Upper lobe of right lung (tissue), 1 donor: ENCODE measurements around the gene PLEKHA6. TPM values are rescaled to one million over a fixed set of nuclear protein-coding genes. Genes with fewer than 3 reads are reported as not detected.

ENCODE experiments used
- ATAC-seq: fragments of 200-7000 bp; cut with Tn5 transposase; one replicate; pipeline ENCODE4 v1.9.1; 2020; ENCODE audit warnings: mild to moderate bottlenecking, moderate library complexity
- DNase-seq: peaks from one replicate; pipeline ENCODE4 v3.0.0-alpha.2; 2020
- H3K27ac ChIP-seq: fragments of 200-600 bp; one replicate; pipeline ENCODE4 v1.8.0; 2022
- H3K27me3 ChIP-seq: fragments of 200-600 bp; one replicate; pipeline ENCODE4 v1.8.0; 2022; ENCODE audit warnings: mild to moderate bottlenecking
- H3K36me3 ChIP-seq: fragments of 200-600 bp; one replicate; pipeline ENCODE4 v1.8.0; 2022
- H3K4me1 ChIP-seq: fragments of 200-600 bp; one replicate; pipeline ENCODE4 v1.8.0; 2022
- H3K4me3 ChIP-seq: fragments of 200-600 bp; one replicate; pipeline ENCODE4 v1.8.0; 2022; ENCODE audit warnings: mild to moderate bottlenecking
- H3K9me3 ChIP-seq: fragments of 200-600 bp; one replicate; pipeline ENCODE4 v1.8.0; 2022
- intact Hi-C: fragments of 100-400 bp; cut with DNase I; formaldehyde crosslinking; loops from one replicate; pipeline ENCODE4 v1.11.0; 2022
- total RNA-seq: library from RNA; stranded (reverse); fragmentation: NEBNext Ultra II Directional; extraction: Animal tissue kit (Norgen Biotek cat#: 25700); gene quantifications from one replicate; pipeline ENCODE4 v1.2.1, GENCODE V29; 2021
- TF ChIP-seq, protein P1 (sequence below): fragments of 200-600 bp; IDR thresholded peaks from one replicate; pipeline ENCODE4 v1.8.0; 2022; ENCODE audit warnings: antibody characterized with exemption
- donor health status: DM: no; HTN: yes; CAD: no; lungs with severe emphysema.

PLEKHA6 gene
- total RNA-seq, 1 donor from 2014 or later: 7.1 TPM

DNA sequence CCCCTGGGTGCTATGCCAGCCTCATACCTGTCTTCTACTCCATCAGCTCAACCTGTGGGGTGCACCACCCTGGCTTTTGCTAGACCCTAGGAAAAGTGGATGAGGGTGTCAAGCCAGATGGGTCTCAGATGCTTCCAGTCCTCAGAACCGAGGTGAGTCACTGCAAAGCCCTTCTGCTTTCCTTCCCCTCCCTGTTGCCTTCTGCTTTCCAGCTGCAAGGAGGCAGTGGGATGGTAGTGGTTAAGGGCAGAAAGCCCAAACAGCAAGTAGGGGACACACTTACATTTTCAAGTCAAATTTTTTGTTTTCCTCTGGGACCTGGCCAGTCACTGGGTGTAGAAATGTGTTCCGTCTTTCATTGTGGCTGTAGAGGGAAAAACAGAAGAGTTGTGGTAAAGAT lies 85.3 kb downstream of the PLEKHA6 start:
- Histone ChIP-seq H3K27ac (no peak overlapping the region), H3K4me1 (peaks cover 9% of the 10 kb centered on the region)

DNA sequence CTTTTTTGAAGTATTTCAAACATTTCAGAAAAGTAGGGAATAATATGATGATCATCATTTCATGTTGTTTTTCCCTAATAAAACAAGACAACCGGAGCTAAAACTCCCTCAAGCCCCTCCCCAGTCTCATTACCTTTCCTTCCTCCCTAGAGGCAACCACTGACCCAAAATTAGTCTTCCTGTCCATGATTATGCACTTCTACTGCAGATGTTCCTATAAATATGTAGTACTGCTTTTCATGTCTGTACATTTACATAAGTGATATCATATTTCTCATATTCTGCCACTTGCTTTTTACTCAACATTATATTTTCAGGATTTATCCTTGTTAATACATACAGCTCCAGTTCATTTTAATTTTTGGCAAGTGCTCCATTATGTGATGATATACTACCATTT lies 87.2 kb downstream of the PLEKHA6 start:
- intact Hi-C loops: no loop called here
- DNase-seq (no peak), ATAC-seq (no peak)
- peaks cover 5% of the 10 kb centered on the region for H3K4me1 ChIP-seq
- H3K4me3 ChIP-seq: no peak overlapping the region
- no peaks in the 10 kb centered on the region for H3K36me3 ChIP-seq
- no peaks in the 10 kb centered on the region for H3K9me3 ChIP-seq
- H3K27ac ChIP-seq: no peak overlapping the region
- TF ChIP-seq, protein P1, sequence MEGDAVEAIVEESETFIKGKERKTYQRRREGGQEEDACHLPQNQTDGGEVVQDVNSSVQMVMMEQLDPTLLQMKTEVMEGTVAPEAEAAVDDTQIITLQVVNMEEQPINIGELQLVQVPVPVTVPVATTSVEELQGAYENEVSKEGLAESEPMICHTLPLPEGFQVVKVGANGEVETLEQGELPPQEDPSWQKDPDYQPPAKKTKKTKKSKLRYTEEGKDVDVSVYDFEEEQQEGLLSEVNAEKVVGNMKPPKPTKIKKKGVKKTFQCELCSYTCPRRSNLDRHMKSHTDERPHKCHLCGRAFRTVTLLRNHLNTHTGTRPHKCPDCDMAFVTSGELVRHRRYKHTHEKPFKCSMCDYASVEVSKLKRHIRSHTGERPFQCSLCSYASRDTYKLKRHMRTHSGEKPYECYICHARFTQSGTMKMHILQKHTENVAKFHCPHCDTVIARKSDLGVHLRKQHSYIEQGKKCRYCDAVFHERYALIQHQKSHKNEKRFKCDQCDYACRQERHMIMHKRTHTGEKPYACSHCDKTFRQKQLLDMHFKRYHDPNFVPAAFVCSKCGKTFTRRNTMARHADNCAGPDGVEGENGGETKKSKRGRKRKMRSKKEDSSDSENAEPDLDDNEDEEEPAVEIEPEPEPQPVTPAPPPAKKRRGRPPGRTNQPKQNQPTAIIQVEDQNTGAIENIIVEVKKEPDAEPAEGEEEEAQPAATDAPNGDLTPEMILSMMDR: no peak
- H3K27me3 ChIP-seq: no peaks in the 10 kb centered on the region

More for the DNA sequence above, 85.3 kb downstream of the PLEKHA6 start:
- ATAC-seq (no peak), DNase-seq (no peak)
- TF ChIP-seq, protein P1: no peak
- Histone ChIP-seq H3K27me3 (no peaks in the 10 kb centered on the region), H3K4me3 (no peak overlapping the region), H3K9me3 (no peaks in the 10 kb centered on the region), H3K36me3 (no peaks in the 10 kb centered on the region)
- intact Hi-C loops: no loop called here

DNA sequence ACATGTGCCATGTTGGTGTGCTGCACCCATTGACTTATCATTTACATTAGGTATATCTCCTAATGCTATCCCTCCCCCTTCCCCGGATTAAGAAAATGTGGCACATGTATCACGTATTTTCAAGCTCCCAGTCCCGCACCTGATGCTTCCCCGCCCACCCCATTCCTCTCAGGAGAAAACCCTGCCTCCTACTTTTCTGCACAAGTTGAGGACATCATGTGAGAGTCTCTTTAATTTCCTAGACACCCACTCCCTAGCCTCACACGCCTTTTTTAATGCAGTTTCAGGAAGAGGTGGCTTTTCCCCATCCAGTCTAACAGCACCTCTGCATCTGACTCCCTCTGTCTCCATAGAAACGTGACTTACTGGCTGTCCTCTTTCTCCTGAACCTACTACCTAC lies 87.8 kb downstream of the PLEKHA6 start:
- no peak overlapping the region for H3K4me3 ChIP-seq
- TF ChIP-seq, protein P1: no peak
- intact Hi-C loops: no loop called here

DNA sequence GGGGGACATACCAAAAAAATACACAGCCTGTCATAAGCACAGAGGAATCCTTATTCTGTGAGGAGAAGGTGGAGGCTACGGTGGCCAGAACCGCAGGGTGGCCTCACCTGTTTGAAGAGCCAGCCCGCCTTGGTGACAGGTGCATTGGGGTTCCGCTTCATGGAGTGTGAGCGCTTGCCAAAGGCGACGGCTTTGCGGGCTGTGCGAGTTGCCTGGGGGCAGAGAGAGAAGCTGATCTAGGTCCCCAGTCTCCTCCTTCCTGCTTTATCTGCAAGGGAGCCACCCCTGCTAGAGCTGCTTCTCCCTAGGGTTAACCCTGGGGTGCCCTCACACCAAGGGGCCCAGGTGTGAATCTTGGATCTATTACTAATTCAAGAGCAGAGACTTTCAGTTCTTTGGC lies 91.6 kb downstream of the PLEKHA6 start:
- intact Hi-C loops: no loop called here
- ATAC-seq (no peak), DNase-seq (peak; percentile 56)
- TF ChIP-seq, protein P1: no peak
- Histone ChIP-seq H3K4me3 (no peak overlapping the region), H3K27ac (no peak overlapping the region), H3K4me1 (no peaks in the 10 kb centered on the region), H3K9me3 (no peaks in the 10 kb centered on the region), H3K36me3 (no peaks in the 10 kb centered on the region), H3K27me3 (no peaks in the 10 kb centered on the region)

More for the DNA sequence above, 87.8 kb downstream of the PLEKHA6 start:
- ATAC-seq: no peak
- Histone ChIP-seq H3K27ac (no peak overlapping the region), H3K4me1 (peaks cover 5% of the 10 kb centered on the region), H3K36me3 (no peaks in the 10 kb centered on the region), H3K27me3 (no peaks in the 10 kb centered on the region), H3K9me3 (no peaks in the 10 kb centered on the region)
- no peak for DNase-seq

DNA sequence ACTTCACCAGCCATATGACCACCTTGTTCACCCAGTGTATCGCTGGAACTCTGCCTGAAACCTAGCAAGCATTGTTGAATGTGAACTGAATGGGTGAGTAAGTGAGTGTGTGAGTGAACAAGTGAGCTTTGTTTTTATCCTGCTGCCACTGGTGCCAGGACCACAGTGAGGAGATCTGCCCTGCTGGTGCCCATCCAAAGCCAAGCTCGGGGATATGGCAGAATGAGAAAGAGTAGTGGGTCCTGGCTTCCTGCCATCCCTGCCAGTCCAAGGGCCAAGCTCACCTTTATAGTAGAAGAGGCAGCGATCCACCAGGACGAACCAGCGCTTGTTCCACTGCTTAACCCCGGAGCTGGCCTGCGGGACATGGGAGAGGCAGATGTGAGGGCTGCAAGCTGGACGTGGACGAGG lies 92.5 kb downstream of the PLEKHA6 start:
- Histone ChIP-seq H3K36me3 (no peaks in the 10 kb centered on the region), H3K27me3 (no peaks in the 10 kb centered on the region)
- ATAC-seq: no peak

More for the DNA sequence above, 92.5 kb downstream of the PLEKHA6 start:
- no peaks in the 10 kb centered on the region for H3K9me3 ChIP-seq
- TF ChIP-seq, protein P1: no peak
- no peaks in the 10 kb centered on the region for H3K4me1 ChIP-seq
- no peak overlapping the region for H3K27ac ChIP-seq
- DNase-seq: no peak
- intact Hi-C loops: no loop called here
- H3K4me3 ChIP-seq: no peak overlapping the region
